ENCODE measurements around the gene FAM50A. TPM values are rescaled to one million over a fixed set of nuclear protein-coding genes. Genes with fewer than 3 reads are reported as not detected.

The FAM50A gene
- total RNA-seq, 4 donors from 2014 or later = 16.2 to 31.5 (median 23.3) TPM

DNA sequence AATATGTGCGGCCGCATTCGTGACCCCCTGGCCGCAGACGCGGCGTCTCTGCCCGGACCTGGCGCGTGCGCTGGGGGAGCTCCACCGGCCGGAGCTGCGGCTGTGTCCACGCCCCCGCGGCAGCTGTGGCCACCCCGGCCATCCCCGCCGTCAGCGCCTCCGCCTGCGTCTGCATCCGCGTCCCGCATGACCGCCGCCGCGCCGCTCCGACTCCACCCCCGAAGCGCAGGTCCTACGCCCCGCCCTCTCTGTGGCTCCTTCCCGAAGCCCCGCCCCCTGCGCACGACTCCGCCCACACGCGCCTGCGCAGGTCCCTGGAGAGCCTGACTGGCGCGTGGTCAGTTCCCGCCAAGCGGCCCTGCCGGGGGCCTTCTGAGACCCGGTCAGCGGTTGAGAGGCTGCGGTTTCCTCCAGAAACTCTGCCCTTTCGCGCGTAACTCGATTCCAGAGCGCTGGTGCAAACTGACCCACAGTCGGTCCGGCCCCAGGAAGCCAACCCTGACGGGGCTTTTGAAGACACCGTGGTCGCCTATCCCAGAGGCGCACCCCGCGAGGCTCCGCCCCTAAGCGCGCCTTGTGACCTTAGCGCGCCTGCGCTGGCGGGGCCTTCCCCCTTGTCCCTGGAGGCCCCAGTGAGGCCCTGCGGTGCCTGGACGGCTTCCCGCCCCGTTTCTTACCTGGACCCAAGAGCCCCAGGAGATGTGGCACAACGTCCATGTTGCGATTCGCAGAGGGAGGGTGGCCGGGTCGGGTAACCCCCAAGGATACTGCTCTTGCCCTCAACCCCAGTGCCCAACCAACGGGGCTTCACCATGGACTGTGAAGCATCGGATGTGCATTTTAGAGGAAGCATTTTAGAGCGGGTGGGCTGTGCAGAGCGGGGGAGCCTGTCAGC lies 35.0 kb downstream of the FAM50A start, which contains the start of gene LAGE3:
LAGE3 (minus strand) TSS at position 554 of the 895 bp plus-strand sequence; CDS start at position 188, 366 bp downstream.
- WGBS = 52% methylated on average over 69 of the region's 85 CpGs
- DNase-seq (ENCODE audit: low spot score in 2 of 2) = peak; percentile 93 to 96
- TF ChIP-seq EP300 (IDR thresholded peaks at IDR 0.05) = no peak
- peak in 1 of 2 donors; percentile 25 for TF ChIP-seq POLR2A (IDR thresholded peaks at IDR 0.05)
- Histone ChIP-seq H3K27me3 (no peaks in the 10 kb centered on the region), H3K4me3 (peak within 1 kb of the TSS; percentile 60), H3K4me1 (peaks cover 15% of the 10 kb centered on the region), H3K27ac (peak within 1 kb of the TSS; percentile 79), H3K36me3 (no peaks in the 10 kb centered on the region), H3K9me3 (no peaks in the 10 kb centered on the region)

- Histone ChIP-seq H3K4me3 (no peak overlapping the region), H3K27me3 (no peaks in the 10 kb centered on the region), H3K9me3 (no peaks in the 10 kb centered on the region), H3K27ac (no peak overlapping the region), H3K4me1 (peaks cover 28% of the 10 kb centered on the region), H3K36me3 (no peaks in the 10 kb centered on the region)
- TF ChIP-seq EP300 (IDR thresholded peaks at IDR 0.05) (no peak), POLR2AphosphoS5 (IDR thresholded peaks at IDR 0.05) (no peak), POLR2A (IDR thresholded peaks at IDR 0.05) (no peak)
- TF ChIP-seq, protein P1, sequence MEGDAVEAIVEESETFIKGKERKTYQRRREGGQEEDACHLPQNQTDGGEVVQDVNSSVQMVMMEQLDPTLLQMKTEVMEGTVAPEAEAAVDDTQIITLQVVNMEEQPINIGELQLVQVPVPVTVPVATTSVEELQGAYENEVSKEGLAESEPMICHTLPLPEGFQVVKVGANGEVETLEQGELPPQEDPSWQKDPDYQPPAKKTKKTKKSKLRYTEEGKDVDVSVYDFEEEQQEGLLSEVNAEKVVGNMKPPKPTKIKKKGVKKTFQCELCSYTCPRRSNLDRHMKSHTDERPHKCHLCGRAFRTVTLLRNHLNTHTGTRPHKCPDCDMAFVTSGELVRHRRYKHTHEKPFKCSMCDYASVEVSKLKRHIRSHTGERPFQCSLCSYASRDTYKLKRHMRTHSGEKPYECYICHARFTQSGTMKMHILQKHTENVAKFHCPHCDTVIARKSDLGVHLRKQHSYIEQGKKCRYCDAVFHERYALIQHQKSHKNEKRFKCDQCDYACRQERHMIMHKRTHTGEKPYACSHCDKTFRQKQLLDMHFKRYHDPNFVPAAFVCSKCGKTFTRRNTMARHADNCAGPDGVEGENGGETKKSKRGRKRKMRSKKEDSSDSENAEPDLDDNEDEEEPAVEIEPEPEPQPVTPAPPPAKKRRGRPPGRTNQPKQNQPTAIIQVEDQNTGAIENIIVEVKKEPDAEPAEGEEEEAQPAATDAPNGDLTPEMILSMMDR (IDR thresholded peaks at IDR 0.05) = no peak
- 94% methylated on average over 5 of the region's 5 CpGs for WGBS
- DNase-seq (ENCODE audit: low spot score in 2 of 2) = no peak
Observed at GRCh38 chrX:154481195-154481594, 37.3 kb downstream of the FAM50A start.

DNA sequence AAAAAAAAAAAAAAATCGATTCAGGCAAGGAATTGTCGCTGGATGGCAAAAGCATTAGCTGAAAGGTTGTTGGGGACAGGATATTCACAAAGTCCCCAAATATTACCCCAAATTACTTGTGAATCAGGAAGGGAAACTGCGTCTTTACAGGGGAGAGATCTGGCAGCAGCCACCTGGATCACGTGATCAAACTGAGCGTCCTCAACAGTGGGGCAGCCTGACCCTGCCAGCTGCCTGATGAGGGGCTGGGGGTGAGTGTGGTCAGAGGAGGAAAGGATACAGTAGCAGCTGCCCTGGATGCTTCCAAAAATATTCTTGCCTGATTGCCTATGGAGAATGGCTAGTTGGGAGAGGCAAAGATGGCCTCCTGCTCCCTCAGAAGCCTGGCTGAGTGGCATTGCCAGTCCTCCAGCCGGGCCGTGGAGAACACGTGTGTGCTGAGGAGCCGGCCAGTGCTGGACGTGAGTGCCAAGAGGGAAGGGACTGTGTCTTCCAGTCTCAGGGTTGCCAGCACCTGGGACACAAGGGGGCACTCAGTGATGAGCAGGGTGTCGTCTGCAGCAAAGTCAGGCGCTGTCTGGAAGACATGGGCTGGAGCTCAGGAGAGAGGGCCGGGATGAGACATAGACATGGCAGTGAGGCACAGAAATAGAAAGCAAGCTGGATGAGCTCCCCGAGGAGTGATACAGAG lies 38.1 kb downstream of the FAM50A start:
- TF ChIP-seq, protein P1 (IDR thresholded peaks at IDR 0.05) = no peak
- TF ChIP-seq EP300 (IDR thresholded peaks at IDR 0.05) (no peak), POLR2A (IDR thresholded peaks at IDR 0.05) (no peak), POLR2AphosphoS5 (IDR thresholded peaks at IDR 0.05) (no peak)
- Histone ChIP-seq H3K9me3 (no peaks in the 10 kb centered on the region), H3K4me3 (no peak overlapping the region), H3K36me3 (no peaks in the 10 kb centered on the region), H3K27me3 (no peaks in the 10 kb centered on the region), H3K4me1 (peaks cover 31% of the 10 kb centered on the region), H3K27ac (no peak overlapping the region)
- 76% methylated on average over 11 of the region's 14 CpGs for WGBS
- DNase-seq (ENCODE audit: low spot score in 2 of 2) = peak in 1 of 2 donors; percentile 53

DNA sequence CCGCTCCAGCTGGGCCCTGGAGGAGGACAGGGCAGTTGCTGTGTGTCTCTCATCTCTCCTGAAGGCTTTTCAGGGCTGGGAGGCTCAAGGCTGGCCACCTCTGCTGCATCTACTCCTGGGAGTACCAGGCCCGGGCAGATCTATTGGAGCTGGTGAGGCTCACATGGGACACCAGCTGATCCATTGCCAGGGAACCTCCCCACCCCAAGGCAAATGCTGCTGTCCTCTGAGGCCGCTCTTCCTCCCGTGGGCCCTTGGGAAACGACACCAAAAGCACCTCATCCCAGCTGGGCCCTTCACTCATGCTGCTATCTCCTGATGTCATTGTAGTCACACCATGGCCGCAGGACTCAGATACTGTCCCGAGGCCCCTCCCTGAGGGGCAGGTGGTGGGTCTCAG lies 38.8 kb downstream of the FAM50A start:
- no peak for TF ChIP-seq EP300 (IDR thresholded peaks at IDR 0.05)
- TF ChIP-seq POLR2AphosphoS5 (IDR thresholded peaks at IDR 0.05) = no peak
- TF ChIP-seq, protein P1 (IDR thresholded peaks at IDR 0.05) = no peak
- TF ChIP-seq POLR2A (IDR thresholded peaks at IDR 0.05) = no peak
- no peaks in the 10 kb centered on the region for H3K27me3 ChIP-seq
- H3K27ac ChIP-seq = no peak overlapping the region
- H3K9me3 ChIP-seq = no peaks in the 10 kb centered on the region
- no peak for DNase-seq (ENCODE audit: low spot score in 2 of 2)
- H3K36me3 ChIP-seq = no peaks in the 10 kb centered on the region
- WGBS = 75% methylated on average over 4 of the region's 7 CpGs
- H3K4me3 ChIP-seq = no peak overlapping the region
- peaks cover 32% of the 10 kb centered on the region for H3K4me1 ChIP-seq

DNA sequence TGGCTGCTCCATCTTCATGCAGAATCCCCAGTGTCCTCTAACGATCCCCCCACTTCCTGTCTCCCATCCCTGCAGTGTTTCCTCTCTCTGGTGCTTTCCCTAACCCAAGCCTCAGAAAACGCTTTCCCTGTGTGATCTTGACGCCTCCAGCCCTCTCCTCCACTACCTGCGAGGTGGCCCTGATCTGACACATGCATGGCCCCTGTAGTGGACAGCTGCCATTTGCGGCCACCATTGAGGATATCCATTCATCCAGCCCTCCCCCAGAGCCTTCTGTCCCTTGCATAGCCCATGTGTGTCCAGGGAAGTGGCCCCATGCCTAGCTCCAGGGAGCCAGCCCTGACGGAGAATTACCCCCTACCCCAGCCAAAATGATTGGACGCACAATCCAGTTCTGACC lies 39.4 kb downstream of the FAM50A start:
- peaks cover 26% of the 10 kb centered on the region for H3K4me1 ChIP-seq
- no peak overlapping the region for H3K27ac ChIP-seq
- WGBS = 82% methylated on average over 7 of the region's 7 CpGs
- DNase-seq (ENCODE audit: low spot score in 2 of 2) = no peak
- TF ChIP-seq POLR2AphosphoS5 (IDR thresholded peaks at IDR 0.05) = no peak
- no peak for TF ChIP-seq POLR2A (IDR thresholded peaks at IDR 0.05)
- no peak for TF ChIP-seq EP300 (IDR thresholded peaks at IDR 0.05)
- TF ChIP-seq, protein P1 (IDR thresholded peaks at IDR 0.05) = no peak
- no peak overlapping the region for H3K4me3 ChIP-seq
- no peaks in the 10 kb centered on the region for H3K27me3 ChIP-seq
- no peaks in the 10 kb centered on the region for H3K36me3 ChIP-seq
- H3K9me3 ChIP-seq = no peaks in the 10 kb centered on the region
